ENCODE results near the gene SBF2.

The SBF2 gene

GRCh38 chr11:10302359-10302743 lies 8.3 kb upstream of the SBF2 start:
- DNase-seq (ENCODE audit: low read depth in 3 of 3): no peak

- no peak for DNase-seq (ENCODE audit: low read depth in 3 of 3)
These were observed 7.8 kb upstream of the SBF2 start for GRCh38 chr11:10301656-10302358.

GRCh38 chr11:10298342-10298741 lies 4.3 kb upstream of the SBF2 start:
- DNase-seq (ENCODE audit: low read depth in 3 of 3): peak in 1 of 3 experiments; percentile 37

GRCh38 chr11:10295064-10295901 lies 1.3 kb upstream of the SBF2 start:
- no peak for DNase-seq (ENCODE audit: low read depth in 3 of 3)

GRCh38 chr11:10294290-10294953 lies 403 bp upstream of the SBF2 start:
- DNase-seq (ENCODE audit: low read depth in 3 of 3): no peak

GRCh38 chr11:10291801-10292638 lies 2.0 kb downstream of the SBF2 start:
- no peak for DNase-seq (ENCODE audit: low read depth in 3 of 3)

- no peak for DNase-seq (ENCODE audit: low read depth in 3 of 3)
These were observed 4.1 kb downstream of the SBF2 start for GRCh38 chr11:10289765-10290380.

- no peak for DNase-seq (ENCODE audit: low read depth in 3 of 3)
These were observed 4.9 kb downstream of the SBF2 start for GRCh38 chr11:10288881-10289764.

- DNase-seq (ENCODE audit: low read depth in 3 of 3): no peak
These were observed 6.0 kb downstream of the SBF2 start for GRCh38 chr11:10287766-10288715.

GRCh38 chr11:10287140-10287539 lies 6.9 kb downstream of the SBF2 start:
- DNase-seq (ENCODE audit: low read depth in 3 of 3): no peak

- DNase-seq (ENCODE audit: low read depth in 3 of 3): no peak
These were observed 8.7 kb downstream of the SBF2 start for GRCh38 chr11:10285148-10285802.

- no peak for DNase-seq (ENCODE audit: low read depth in 3 of 3)
These were observed 10.0 kb downstream of the SBF2 start for GRCh38 chr11:10283991-10284390.

GRCh38 chr11:10282117-10282516 lies 11.9 kb downstream of the SBF2 start:
- no peak for DNase-seq (ENCODE audit: low read depth in 3 of 3)

GRCh38 chr11:10275714-10276113 lies 18.3 kb downstream of the SBF2 start:
- DNase-seq (ENCODE audit: low read depth in 3 of 3): no peak

GRCh38 chr11:10274726-10275125 lies 19.3 kb downstream of the SBF2 start:
- DNase-seq (ENCODE audit: low read depth in 3 of 3): no peak

- DNase-seq (ENCODE audit: low read depth in 3 of 3): no peak
These were observed 20.3 kb downstream of the SBF2 start for GRCh38 chr11:10273738-10274137.

GRCh38 chr11:10272132-10272531 lies 21.9 kb downstream of the SBF2 start:
- no peak for DNase-seq (ENCODE audit: low read depth in 3 of 3)

- DNase-seq (ENCODE audit: low read depth in 3 of 3): no peak
These were observed 25.1 kb downstream of the SBF2 start for GRCh38 chr11:10268746-10269488.
